K562 (cell line): ENCODE data around the gene TXNRD2. TPM values are rescaled to one million over a fixed set of nuclear protein-coding genes. Genes with fewer than 3 reads are reported as not detected.

ENCODE experiments used
- BHLHE40 ChIP-seq: IDR thresholded peaks from 2 replicates; pipeline ENCODE4 v1.6.1; 2011; ENCODE audit warnings: low read length, improper control_type of control experiment
- CHD1 ChIP-seq: fragments of 200-600 bp; sonication (generic); IDR thresholded peaks from one replicate; pipeline ENCODE4 v1.6.1; 2012; ENCODE audit warnings: mild to moderate bottlenecking, moderate library complexity, low read length, inconsistent platforms
- ETV1 ChIP-seq: fragments of 450-650 bp; conservative IDR thresholded peaks from 2 replicates; pipeline ENCODE4 v1.6.1; 2016; ENCODE audit warnings: missing genetic modification characterization, control low read depth, low read depth, missing compliant biosample characterization
- FOXP1 ChIP-seq: sonication (generic); formaldehyde crosslinking; IDR thresholded peaks from 2 replicates; pipeline ENCODE4 v1.8.0; 2022; ENCODE audit warnings: mild to moderate bottlenecking, missing genetic modification reagents
- HNRNPLL ChIP-seq: fragments of 200-400 bp; formaldehyde crosslinking; IDR thresholded peaks from 2 replicates; pipeline ENCODE4 v1.6.1; 2017; ENCODE audit warnings: low read length, low read depth, mild to moderate bottlenecking; ENCODE audit not compliant: poor library complexity, severe bottlenecking
- KLF13 ChIP-seq: fragments of 450-650 bp; IDR thresholded peaks from 2 replicates; pipeline ENCODE4 v1.6.1; 2016; ENCODE audit warnings: missing genetic modification characterization, low read depth, mild to moderate bottlenecking, missing compliant biosample characterization, moderate library complexity, borderline replicate concordance
- NCOA1 ChIP-seq: fragments of 450-650 bp; IDR thresholded peaks from 2 replicates; pipeline ENCODE4 v1.6.1; 2016; ENCODE audit warnings: low read depth
- NUFIP1 ChIP-seq: fragments of 450-650 bp; IDR thresholded peaks from 2 replicates; pipeline ENCODE4 v1.6.1; 2018; ENCODE audit not compliant: partially characterized antibody
- POU5F1 ChIP-seq: fragments of 150-350 bp; IDR thresholded peaks from 2 replicates; pipeline ENCODE4 v1.6.1; 2014; ENCODE audit warnings: borderline replicate concordance, low read length, low read depth, mild to moderate bottlenecking; ENCODE audit not compliant: partially characterized antibody
- PURB ChIP-seq: sonication (generic); formaldehyde crosslinking; IDR thresholded peaks from 2 replicates; pipeline ENCODE4 v1.9.0; 2021; ENCODE audit warnings: low read depth, mild to moderate bottlenecking, missing genetic modification reagents
- RCOR1 ChIP-seq, 2 experiments: IDR thresholded peaks; 2 replicates each; pipeline ENCODE4 v1.6.1; 2012; ENCODE audit warnings: low read depth in 2 of 2, low read length in 2 of 2, borderline replicate concordance in 1 of 2, improper control_type of control experiment in 1 of 2
- SRSF7 ChIP-seq: fragments of 200-400 bp; formaldehyde crosslinking; optimal IDR thresholded peaks from 2 replicates; pipeline ENCODE3; 2017; ENCODE audit warnings: mild to moderate bottlenecking, low read depth, low read length
- TAF7 ChIP-seq: fragments of 450-650 bp; IDR thresholded peaks from 2 replicates; pipeline ENCODE4 v1.6.1; 2016; ENCODE audit warnings: missing genetic modification characterization, missing compliant biosample characterization
- VEZF1 ChIP-seq: fragments of 200-800 bp; sonication (Bioruptor generic); IDR thresholded peaks from 2 replicates; pipeline ENCODE4 v1.6.1; 2017; ENCODE audit warnings: missing genetic modification characterization, missing compliant biosample characterization
- ZFP91 ChIP-seq: sonication (generic); formaldehyde crosslinking; IDR thresholded peaks from 2 replicates; pipeline ENCODE4 v1.8.0; 2022; ENCODE audit warnings: mild to moderate bottlenecking, missing genetic modification reagents
- ZKSCAN8 ChIP-seq: fragments of 200-800 bp; sonication (Bioruptor generic); IDR thresholded peaks from 2 replicates; pipeline ENCODE4 v1.6.1; 2016; ENCODE audit warnings: missing genetic modification characterization, missing compliant biosample characterization
- ZNF174 ChIP-seq: fragments of 250-450 bp; sonication (Bioruptor Pico); IDR thresholded peaks from 2 replicates; pipeline ENCODE4 v1.4.0; 2020; ENCODE audit warnings: mild to moderate bottlenecking
- polyA plus RNA-seq, 8 experiments: library from polyadenylated mRNA; depleted of rRNA in 4 of 8; stranded (reverse) in 5 of 8; unstranded in 3 of 8; fragments of >200 nt; fragmentation: Nextera tagmentation in 2 of 8; fragmentation: Illumina TruSeq in 1 of 8; extraction: Ambion mirVana in 2 of 8; extraction: Trizol in 1 of 8; gene quantifications; 2 replicates each; pipeline versions ENCODE4 v1.2.1 to v1.2.3, GENCODE V29; 2011 to 2014; ENCODE audit warnings: inconsistent platforms in 1 of 8, missing spikeins in 1 of 8
- total RNA-seq, 7 experiments: library from RNA; depleted of rRNA in 6 of 7; stranded (reverse); fragments of >200 nt in 6 of 7; fragmentation: Illumina TruSeq in 2 of 7; extraction: Trizol in 2 of 7; gene quantifications; 2 replicates each; pipeline versions ENCODE4 v1.2.1 to v1.2.3, GENCODE V29; 2011 to 2021; ENCODE audit warnings: low replicate concordance in 1 of 7
- TF ChIP-seq, protein P1 (sequence below): fragments of 250-450 bp; sonication (Bioruptor Pico); IDR thresholded peaks from 2 replicates; pipeline ENCODE4 v1.4.0; 2020

The TXNRD2 gene
- total and polyA plus RNA-seq, 9 of the 15 experiments (the other 6 are each of a cell fraction or from before 2014, with no cell fraction given), result 3.3 to 80.2 (median 49.4) TPM

GRCh38 chr22:19962246-19962908 lies 20.8 kb upstream of the TXNRD2 start (continued):
- TF ChIP-seq ZFP91 (CRISPR knock-in tag) (no peak), ZNF174 (no peak), NUFIP1 (no peak), HNRNPLL (peak; percentile 18), ZKSCAN8 (CRISPR knock-in tag) (no peak), RCOR1 (IDR thresholded peaks at IDR 0.05; ENCODE audit: borderline replicate concordance in 1 of 2, low read depth in 2 of 2, low read length in 2 of 2) (peak in 1 of 2 experiments; percentile 60; a peak in 1 of 4 replicates), SRSF7 (no peak), VEZF1 (peak; percentile 60), POU5F1 (no peak), TAF7 (tag) (no peak), KLF13 (tag) (peak; percentile 86; the same call in 1 of the 2 replicates), CHD1 (peak; percentile 39), FOXP1 (CRISPR knock-in tag) (no peak), PURB (no peak), ETV1 (tag) (no peak), NCOA1 (no peak), BHLHE40 (peak; percentile 3; the same call in 1 of the 2 replicates)
- TF ChIP-seq, protein P1, sequence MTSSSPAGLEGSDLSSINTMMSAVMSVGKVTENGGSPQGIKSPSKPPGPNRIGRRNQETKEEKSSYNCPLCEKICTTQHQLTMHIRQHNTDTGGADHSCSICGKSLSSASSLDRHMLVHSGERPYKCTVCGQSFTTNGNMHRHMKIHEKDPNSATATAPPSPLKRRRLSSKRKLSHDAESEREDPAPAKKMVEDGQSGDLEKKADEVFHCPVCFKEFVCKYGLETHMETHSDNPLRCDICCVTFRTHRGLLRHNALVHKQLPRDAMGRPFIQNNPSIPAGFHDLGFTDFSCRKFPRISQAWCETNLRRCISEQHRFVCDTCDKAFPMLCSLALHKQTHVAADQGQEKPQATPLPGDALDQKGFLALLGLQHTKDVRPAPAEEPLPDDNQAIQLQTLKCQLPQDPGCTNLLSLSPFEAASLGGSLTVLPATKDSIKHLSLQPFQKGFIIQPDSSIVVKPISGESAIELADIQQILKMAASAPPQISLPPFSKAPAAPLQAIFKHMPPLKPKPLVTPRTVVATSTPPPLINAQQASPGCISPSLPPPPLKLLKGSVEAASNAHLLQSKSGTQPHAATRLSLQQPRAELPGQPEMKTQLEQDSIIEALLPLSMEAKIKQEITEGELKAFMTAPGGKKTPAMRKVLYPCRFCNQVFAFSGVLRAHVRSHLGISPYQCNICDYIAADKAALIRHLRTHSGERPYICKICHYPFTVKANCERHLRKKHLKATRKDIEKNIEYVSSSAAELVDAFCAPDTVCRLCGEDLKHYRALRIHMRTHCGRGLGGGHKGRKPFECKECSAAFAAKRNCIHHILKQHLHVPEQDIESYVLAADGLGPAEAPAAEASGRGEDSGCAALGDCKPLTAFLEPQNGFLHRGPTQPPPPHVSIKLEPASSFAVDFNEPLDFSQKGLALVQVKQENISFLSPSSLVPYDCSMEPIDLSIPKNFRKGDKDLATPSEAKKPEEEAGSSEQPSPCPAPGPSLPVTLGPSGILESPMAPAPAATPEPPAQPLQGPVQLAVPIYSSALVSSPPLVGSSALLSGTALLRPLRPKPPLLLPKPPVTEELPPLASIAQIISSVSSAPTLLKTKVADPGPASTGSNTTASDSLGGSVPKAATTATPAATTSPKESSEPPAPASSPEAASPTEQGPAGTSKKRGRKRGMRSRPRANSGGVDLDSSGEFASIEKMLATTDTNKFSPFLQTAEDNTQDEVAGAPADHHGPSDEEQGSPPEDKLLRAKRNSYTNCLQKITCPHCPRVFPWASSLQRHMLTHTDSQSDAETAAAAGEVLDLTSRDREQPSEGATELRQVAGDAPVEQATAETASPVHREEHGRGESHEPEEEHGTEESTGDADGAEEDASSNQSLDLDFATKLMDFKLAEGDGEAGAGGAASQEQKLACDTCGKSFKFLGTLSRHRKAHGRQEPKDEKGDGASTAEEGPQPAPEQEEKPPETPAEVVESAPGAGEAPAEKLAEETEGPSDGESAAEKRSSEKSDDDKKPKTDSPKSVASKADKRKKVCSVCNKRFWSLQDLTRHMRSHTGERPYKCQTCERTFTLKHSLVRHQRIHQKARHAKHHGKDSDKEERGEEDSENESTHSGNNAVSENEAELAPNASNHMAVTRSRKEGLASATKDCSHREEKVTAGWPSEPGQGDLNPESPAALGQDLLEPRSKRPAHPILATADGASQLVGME, result no peak
